Suppressor macrophage treated with lipopolysaccharide for 4 hours (primary cell): Measurements from ENCODE around the gene POMGNT1.
"Not testable (repeated sequence)": the region's sequence is repeated elsewhere in the genome, so short reads cannot be mapped to it uniquely, and the experiment has no call there.

Source experiments
- DNase-seq: peaks from one replicate; pipeline ENCODE4 v3.0.0-alpha.2; 2020

Gene POMGNT1

DNA sequence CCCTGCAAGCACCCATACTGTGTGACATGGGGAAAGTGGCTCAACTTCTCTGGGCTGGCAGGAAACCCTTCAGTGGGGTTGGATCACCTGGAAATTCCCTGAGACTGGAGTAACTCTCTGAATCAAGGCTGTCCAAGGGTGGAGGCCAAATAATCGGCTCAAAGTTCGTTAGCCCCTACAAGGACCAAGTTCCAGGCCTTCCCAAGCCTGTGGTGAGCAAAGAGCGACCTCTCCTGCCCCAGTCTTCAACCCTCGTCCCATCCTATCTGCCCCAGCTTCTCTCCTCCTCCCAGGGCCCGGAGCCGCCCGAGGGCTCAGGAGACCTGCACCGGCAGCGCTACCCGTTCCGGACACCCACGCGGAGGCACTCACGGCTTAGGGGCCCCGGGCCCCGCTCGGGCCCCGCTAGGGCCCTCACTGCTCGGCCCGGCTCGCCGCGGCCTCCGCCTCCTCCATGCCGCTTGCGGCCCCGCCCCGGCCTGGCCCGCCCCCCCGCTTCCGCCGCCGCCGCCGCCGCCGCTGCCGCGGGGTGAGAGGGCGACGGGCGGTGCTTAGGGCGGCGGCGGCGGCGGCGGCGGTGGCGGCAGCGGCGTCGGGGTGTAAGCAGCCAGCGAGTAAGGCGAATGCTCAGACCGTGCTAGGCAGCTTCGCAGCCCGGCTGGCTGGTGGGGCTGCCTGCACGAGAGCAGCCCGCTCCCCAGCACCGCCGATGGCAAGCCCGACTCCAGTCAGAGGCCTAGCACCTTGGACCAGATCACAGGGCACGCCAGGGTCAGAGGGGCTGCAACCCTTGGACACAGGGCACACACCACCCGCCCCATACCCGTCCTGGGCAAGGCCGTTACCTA, at the start of gene POMGNT1:
Gene POMGNT1, minus strand, starts transcription at position 471 of the 848 bp plus-strand sequence. CDS start 613 bp downstream, outside the sequence.
- peak; percentile 79 for DNase-seq

DNA sequence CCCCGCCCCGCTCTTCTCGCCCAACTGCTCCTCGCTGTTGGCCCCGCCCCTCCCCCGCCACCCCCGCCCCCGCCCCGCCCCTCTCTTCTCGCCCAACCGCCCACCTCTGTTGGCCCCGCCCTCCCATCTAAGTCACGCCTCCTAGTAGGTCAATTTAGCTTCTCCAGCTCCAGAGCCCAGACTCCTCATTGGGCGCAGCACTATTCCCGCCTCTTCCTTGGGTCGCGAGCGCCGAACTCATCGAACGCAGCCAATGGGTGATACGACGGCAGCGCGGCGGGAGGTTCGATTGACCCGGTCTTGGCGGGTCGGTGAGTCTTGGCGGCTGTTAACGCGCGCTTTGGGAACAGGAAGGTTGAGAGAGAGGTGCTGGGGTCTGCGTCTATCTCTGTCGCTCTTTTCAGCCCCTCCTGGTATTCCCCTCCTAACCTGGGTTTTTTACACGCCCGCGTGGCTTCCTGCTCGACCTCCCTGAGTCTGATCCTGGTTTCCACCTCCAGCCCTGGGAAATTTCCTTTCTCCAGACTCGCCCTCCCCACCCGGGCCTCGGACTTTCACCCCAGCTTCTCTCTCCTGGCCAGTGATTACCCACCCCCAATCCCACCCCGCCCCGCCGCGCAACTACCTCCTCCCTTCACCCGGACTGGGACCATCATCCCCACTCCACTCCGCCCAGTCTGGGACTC, 49.3 kb upstream of the POMGNT1 start, which contains the start of gene RAD54L:
Gene RAD54L, plus strand, starts transcription at position 328 of the 686 bp plus-strand sequence. CDS start 643 bp downstream, outside the sequence.
- peak; percentile 99 for DNase-seq

DNA sequence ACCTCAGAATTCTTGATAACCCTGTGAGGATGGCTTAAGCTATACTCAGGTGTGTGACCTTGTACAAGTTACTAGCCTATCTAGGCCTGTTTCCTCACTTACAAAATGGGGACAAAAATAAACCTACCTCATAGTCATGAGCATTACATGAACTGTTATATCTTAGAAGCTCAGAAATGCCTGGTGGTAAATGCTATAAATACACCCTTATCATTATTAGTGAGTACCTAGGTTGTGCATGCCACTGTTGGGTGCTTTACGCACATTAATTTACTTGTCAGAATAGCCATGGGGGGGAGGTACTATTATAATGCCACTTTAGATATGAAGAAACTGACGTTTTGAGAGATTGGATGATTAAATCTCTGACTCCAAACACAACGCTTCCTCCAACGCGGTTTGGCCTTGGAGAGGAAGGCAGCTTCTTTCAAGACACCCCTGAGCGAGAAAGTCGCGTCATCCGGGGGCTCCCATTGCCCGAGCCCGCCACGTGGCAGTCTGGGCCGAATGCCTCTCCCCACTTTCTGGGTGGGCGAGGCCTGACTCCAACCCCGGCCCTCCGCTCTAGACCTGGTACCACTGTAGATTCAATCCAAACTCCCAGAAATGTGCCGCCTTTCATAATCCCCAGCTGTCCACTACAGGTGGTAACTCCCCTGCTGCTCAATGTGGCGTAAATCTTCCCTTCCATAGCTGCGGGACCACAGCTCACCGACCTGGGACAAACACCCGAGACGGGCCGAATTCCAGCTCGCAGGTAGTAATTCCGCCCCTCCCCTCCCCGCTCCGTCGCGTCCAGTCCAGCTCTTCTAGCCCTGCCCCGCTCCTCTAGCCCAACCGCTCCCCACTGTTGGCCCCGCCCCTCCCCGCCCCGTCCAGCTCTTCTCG, 48.6 kb upstream of the POMGNT1 start:
- peak; percentile 66 for DNase-seq

DNA sequence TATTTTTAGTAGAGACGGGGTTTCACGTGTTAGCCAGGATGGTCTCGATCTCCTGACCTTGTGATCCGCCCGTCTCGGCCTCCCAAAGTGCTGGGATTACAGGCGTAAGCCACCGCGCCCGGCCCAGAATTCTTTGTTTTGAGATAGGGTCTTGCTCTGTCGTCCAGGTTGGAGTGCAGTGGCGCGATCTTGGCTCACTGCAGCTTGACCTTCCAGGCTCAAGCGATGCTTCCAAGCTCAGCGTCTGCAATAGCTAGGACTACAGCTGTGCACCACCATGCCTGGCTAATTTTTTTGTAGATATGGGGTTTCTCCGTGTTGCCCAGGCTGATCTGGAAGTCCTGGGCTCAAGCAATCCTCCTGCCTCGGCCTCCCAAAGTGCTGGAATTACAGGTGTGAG, 47.9 kb upstream of the POMGNT1 start:
- not testable (repeated sequence) for DNase-seq

DNA sequence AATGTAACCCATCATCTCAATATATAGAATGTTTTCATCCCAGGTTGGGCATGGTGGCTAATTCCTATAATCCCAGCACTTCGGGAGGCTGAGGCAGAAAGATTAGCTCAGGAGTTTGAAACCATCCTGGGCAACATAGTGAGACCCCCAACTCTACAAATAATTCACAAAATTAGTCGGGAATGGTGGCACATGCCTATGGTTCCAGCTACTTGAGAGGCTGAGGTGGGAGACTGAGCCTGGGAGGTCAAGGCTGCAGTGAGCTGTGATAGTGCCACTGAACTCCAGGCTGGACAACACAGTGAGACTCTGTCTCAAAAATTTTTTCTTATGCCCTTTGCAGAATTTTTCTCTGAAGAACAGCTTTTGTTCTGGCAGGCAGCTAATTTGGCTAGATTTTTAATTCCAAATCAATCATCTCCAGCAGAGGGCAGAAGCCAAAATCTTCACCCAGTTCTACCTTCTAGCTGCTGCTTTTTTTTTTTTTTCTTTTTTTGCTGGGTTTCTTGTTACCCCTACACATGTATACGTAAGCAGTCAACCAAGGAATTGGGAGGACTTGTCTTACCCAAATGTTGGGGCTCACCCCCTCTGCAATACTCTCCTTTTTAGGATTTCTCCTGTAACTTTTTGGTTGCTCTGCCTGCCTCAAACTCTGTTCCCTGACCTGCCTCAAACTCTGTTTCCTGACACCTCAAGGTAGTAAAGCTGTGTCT, 46.6 kb upstream of the POMGNT1 start:
- peak; percentile 27 for DNase-seq

DNA sequence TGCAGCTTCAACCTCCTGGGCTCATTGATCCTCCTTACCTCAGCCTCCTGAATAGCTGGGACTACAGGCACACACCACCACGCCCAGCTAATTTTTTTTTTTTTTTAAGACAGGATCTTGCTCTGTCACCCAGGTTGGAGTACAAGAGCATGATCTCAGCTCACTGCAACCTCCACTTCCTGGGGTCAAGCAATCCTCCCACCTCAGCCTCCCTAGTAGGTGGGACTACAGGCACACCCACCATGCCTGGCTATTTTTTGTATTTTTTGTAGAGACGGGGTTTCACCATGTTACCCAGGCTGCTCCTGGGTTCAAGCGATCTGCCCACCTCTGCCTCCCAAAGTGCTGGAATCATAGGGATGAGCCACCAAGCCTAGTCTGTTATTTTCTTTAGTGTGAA, 45.6 kb upstream of the POMGNT1 start:
- not testable (repeated sequence) for DNase-seq

DNA sequence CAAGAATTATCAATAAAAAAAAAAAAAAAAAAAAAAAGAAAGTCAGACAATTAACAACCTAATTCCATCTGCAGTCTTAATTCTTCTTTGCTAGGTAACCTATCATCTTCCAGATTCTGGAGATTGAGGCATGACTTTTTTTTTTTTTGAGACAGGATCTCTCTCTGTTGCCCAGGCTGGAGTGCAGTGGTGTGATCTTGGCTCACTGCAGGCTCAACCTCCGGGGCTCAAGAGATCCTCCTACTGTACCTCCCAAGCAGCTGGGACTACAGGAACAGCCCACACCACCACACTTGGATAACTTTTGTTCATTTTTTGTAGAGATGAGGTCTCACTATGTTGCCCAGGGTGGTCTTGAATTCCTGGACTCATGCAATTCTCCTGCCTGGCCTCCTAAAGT, 44.7 kb upstream of the POMGNT1 start:
- DNase-seq, result no peak

DNA sequence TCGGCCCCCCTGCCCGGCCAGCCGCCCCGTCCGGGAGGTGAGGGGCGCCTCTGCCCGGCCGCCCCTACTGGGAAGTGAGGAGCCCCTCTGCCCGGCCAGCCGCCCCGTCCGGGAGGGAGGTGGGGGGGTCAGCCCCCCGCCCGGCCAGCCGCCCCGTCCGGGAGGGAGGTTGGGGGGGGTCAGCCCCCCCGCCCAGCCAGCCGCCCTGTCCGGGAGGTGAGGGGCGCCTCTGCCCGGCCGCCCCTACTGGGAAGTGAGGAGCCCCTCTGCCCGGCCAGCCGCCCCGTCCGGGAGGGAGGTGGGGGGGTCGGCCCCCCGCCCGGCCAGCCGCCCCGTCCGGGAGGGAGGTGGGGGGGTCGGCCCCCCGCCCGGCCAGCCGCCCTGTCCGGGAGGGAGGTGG, 43.5 kb upstream of the POMGNT1 start:
- DNase-seq, result not testable (repeated sequence)

DNA sequence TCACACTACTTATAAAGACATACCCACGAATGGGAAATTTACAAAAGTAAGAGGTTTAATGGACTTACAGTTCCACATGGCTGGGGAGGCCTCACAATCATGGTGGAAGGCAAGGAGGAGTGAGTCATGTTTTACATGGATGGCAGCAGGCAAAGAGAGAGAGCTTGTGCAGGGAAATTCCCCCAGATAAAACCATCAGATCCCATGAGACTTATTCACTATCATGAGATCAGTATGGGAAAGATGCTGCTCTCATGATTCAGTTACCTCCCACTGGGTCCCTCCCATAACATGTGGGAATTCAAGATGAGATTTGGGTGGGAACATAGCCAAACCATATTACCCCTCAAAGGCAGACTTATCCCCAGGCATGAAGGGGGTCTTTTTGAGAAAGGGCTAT, 40.6 kb upstream of the POMGNT1 start:
- DNase-seq, result peak; percentile 81

DNA sequence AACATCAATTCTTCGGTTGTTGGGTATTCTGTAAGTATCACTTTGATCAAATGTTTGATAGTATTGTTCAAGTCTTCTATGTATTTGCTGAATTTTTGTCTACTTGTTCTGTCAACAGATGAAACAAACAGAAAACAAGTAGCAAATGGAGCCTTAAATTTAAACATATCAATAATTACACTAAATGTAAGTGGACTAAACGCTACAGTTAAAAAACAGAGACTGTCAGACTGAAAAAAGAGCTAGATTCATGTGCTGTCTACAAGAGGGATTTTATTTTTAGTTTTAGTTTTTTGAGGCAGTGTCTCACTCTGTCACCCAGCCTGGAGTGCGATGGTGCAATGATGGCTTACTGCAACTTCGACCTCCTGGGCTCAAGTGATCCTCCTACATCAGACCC, 38.6 kb upstream of the POMGNT1 start:
- DNase-seq, result no peak

DNA sequence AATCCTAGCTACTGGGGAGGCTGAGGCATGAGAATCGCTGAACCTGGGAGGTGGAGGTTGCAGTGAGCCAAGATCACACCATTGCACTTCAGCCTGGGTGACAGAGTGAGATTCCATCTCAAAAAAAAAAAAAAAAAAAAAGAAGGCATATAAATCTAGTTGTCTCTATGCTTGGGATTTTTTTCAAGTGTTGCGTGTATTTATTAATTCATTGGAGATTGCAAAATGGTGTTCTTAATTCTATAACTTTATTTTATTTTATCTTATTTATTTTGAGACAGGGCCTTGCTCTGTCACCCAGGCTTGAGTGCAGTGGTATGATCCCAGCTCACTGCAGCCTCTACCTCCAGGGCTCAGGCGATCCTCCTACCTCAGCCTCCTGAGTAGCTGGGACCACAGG, 33.0 kb upstream of the POMGNT1 start:
- not testable (repeated sequence) for DNase-seq

DNA sequence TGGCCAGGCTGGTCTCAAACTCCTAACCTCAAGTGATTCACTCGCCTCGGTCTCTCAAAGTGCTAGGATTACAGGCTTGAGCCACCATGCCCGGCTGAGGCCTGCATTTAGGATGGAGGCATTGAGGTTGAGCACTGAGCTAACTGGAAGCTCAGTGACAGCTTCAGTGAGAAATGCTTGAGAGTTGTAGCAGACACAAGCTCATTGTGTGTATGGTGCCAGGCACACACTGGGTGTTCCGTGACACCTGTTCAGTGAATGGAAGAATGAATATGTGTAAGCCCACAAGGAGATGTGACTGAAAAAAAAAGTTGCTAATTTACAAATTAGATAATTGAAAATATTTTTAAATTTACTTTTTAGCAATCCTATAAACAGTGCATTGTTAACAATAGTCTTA, 26.7 kb upstream of the POMGNT1 start:
- no peak for DNase-seq

DNA sequence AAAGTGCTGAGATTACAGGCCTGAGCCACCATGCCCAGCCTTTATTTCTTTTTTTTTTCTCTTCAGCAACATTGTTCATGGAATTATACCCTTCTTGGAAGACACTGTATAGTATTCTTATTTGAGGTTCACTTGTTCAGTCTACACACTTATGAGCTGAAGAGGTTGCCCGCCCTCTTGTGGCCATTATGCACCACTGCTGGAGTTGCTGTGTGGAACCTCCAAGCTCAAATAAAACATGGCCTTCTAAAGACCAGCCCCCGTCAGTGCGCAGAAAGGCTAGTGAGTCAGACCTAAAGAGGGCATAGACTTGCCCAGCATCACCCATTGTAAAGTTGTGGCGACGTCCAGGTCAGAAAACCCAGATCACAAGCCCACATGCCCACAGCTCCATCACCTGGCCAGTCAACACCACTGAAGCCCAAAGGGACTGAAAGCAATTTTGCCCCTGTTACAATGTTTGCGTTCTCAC, 25.3 kb upstream of the POMGNT1 start:
- peak; percentile 84 for DNase-seq

DNA sequence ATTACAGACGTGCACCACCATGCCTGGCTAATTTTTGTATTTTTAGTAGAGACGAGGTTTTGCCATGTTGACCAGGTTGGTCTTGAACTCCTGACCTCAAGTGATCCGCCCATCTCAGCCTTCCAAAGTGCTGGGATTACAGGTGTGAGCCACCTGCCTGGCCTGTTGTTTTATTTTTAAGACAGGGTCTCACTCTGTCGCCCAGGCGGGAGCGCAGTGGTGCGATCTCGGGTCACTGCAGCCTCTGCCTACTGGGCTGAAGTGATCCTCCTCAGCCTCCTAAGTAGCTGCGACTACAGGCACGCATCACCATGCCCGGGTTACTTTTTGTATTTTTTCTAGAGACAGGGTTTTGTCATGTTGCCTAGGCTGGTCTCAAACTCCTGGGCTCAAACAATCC, 24.8 kb upstream of the POMGNT1 start:
- not testable (repeated sequence) for DNase-seq

DNA sequence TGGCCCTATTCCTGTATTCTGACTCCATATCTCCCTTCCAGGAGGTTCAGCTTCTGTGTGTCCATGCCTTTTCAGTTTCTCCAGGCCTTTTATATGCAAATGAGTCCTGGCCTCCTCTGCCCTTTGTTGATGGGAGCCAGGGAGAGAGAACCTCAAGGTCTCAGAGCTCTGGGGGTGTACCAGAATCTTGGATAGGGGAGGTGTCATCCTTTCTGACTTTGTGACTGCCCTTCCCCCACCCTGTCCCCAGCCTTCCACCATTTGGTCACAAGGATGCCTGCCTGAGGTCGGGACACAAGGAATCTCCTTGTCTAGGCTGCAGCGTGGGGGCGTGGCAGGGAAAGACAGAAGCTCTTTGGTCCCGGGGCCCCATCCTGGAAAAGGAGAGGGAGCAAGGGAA, 23.5 kb upstream of the POMGNT1 start:
- no peak for DNase-seq

DNA sequence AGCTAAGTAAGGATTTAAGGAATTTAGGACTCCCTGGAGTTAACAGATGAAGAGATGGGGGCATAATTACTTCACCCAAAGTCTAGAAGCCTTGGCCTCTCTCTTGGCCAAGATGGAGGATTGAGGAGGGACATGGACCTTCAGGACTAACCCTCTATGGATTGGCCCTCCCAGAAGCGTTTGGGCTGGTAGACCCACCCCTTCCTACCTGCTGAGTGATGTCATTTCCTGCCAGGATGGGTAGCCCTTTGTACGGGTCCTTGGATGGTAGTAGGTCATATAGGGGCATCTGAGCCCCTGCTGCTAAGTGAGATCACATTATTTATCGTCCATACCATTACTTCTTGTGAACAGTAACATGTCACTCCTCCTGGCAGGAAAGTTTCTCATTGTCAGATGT, 22.6 kb upstream of the POMGNT1 start:
- no peak for DNase-seq

DNA sequence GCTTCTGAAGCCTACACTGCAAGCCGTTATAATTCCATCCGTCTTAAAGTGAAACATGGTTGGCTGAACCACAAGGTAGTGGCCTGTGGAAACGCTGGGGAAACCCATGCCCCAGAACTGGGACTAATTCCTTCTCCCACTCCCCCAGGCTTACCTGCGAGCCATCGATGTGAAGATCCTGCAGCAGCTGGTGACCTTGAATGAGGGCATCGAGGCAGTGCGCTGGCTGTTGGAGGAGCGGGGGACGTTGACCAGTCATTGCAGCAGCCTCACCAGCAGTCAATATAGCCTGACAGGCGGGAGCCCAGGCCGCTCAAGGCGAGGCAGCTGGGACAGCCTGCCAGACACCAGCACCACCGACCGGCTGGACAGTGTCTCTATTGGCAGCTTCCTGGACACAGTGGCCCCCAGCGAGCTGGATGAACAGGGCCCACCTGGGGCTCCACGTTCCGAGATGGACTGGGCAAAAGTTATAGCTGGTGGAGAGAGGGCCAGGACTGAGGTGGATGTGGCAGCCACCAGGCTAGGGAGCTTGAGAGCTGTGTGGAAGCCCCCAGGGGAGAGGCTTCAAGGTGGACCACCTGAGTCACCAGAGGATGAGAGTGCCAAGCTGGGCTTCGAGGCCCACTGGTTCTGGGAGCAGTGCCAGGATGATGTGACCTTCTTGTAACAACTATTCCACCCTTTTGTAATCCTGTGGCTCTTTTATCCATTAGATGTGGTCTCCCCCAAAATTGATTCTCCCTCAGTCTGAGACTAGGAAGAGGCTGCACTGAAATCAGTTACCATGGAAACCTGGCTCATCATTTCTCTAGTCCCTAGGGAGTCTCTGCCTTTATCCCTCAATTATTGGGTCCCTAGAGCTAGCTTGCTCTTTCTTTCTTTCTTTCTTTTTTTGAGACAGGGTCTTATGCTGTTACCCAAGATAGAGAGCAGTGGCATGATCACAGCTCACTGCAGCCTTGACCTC, 21.6 kb upstream of the POMGNT1 start:
- no peak for DNase-seq

DNA sequence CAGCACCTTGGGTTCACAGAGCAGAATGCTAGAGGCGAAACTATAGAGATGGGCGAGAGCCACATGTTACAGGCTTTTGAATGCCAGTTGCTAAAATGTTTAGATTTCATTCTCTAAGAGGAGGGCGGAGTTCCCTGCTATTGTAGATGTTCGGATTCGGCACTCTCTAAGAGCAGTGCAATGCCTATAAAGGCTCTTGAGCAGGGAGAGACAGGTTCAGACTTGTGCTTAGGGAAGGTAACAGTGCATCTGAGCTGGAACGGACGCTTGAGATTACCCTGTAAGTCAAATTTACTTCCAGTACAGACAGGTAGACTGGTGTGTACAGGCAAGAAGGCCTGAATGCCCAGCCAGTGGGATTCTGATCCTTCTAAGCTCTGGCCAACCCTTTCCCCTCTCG, 20.2 kb upstream of the POMGNT1 start:
- DNase-seq, result no peak

DNA sequence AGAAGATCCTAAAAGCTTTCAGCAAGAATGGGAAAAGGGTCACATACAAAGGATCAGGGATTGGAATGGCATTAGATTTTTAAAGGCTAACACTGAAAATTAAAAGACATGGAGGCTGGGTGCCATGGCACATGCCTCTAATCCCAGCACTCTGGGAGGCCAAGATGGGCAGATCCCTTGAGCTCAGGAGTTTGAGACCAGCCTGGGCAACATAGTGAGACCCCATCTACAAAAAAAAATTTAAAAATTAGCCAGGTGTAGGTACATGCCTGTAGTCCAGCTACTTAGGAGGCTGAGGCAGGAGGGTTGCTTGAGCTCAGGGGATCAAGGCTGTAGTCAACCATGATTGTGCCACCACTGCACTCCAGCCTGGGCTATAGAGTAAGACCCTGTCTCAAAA, 17.3 kb upstream of the POMGNT1 start:
- no peak for DNase-seq

DNA sequence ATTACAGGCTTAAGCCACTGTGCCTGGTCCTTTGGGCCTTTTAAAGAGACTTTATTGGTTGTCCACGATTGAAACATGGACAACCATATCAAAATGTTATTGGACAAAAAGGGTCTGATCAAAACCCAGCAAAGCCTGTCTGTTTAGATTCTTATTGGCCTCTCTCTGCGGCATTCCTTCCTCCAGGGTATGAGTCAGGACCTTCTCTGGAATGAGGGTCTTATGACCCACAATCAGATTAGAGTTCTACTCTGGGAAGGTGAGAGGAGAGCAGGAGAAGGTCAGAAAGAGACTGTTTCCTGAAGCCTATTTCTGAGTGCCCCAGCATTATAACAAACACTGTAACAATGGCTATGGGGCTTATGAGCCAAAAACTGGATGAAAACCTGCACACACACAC, 12.8 kb upstream of the POMGNT1 start:
- DNase-seq, result no peak

DNA sequence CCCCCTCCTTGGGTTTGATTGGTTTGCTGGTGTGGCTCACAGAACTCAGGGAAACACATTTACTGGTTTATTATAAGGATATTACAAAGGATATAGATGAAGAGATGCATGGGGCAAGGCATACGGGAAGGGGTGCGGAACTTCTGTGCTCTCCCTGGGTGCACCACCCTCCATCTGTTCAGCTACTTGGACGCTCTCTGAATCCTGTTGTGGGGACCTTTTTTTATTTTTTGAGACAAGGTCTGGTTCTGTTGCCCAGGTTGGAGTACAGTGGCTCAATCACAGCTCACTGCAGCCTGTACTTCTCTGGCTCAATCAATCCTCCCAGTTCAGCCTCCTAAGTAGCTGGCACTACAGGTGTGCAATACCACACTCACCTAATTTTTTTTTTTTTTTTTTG, 12.3 kb upstream of the POMGNT1 start:
- DNase-seq, result no peak
